Measurements from ENCODE around the gene FSTL5.

- no peak for TF ChIP-seq ZBTB33 (IDR thresholded peaks at IDR 0.05)
- TF ChIP-seq TAF1 (conservative IDR thresholded peaks at IDR 0.05), result no peak
- no peak for TF ChIP-seq REST (IDR thresholded peaks at IDR 0.05)
- no peak for TF ChIP-seq CTCF (IDR thresholded peaks at IDR 0.05; ENCODE audit: low read depth, low read length, missing input control)
- TF ChIP-seq GABPA (IDR thresholded peaks at IDR 0.05 in 1 of 2, conservative IDR thresholded peaks at IDR 0.05 in 1 of 2), result no peak
- TF ChIP-seq RAD21 (IDR thresholded peaks at IDR 0.05), result no peak
- no peak for TF ChIP-seq EGR1 (IDR thresholded peaks at IDR 0.05; ENCODE audit: low read depth in 2 of 2)
- no peak for TF ChIP-seq YY1 (IDR thresholded peaks at IDR 0.05)
- TF ChIP-seq JUND (IDR thresholded peaks at IDR 0.05), result no peak
Measured at GRCh38 chr4:161498155-161498554, 665.6 kb downstream of the FSTL5 start.
